Measurements from ENCODE around the gene SSTR3. TPM values are rescaled to one million over a fixed set of nuclear protein-coding genes. Genes with fewer than 3 reads are reported as not detected.

SSTR3 gene
- total and polyA plus RNA-seq, 9 of the 15 experiments (the other 6 are each of a cell fraction or from before 2014, with no cell fraction given): 0.03 TPM; not detected in 8

GRCh38 chr22:37254209-37254866 is 42.1 kb upstream of the SSTR3 start:
- no peak overlapping the region for H3K27ac ChIP-seq (ENCODE audit: extremely low read depth, low read depth, low read length)
- no peaks in the 10 kb centered on the region for H3K79me2 ChIP-seq (ENCODE audit: control insufficient read depth, insufficient read depth, low read length)
- no peak overlapping the region for H3K4me3 ChIP-seq
- no peaks in the 10 kb centered on the region for H3K27me3 ChIP-seq (ENCODE audit: control insufficient read depth in 2 of 2, insufficient read depth in 2 of 2, low read length in 2 of 2)
- FAIRE-seq (no peak), DNase-seq (ENCODE audit: extremely low read depth in 1 of 4, low spot score in 3 of 4) (no peak), ATAC-seq (no peak)
- 21% methylated on average over 5 of the region's 5 CpGs for WGBS (ENCODE audit: insufficient coverage, low coverage, missing lambda C conversion rate)
- ChIA-PET POLR2A (no interaction called here), CTCF (ENCODE audit: low intra/inter-chr PET ratio) (no interaction called here)
- peak overlapping the region; percentile 17; the same call in 1 of the 2 replicates for H2AFZ ChIP-seq (ENCODE audit: low read depth, low read length)
- no peaks in the 10 kb centered on the region for H3K36me3 ChIP-seq (ENCODE audit: control insufficient read depth, insufficient read depth, low read length)
- in situ Hi-C loops (cut with MboI): no loop called here
- H3K9ac ChIP-seq (ENCODE audit: insufficient read depth in 1 of 2, low read depth in 2 of 2, low read length in 2 of 2): no peak overlapping the region
- no TSS peak for BruUV-seq (replicated peaks)
- intact Hi-C loops (cut with micrococcal nuclease): no loop called here
- no peaks in the 10 kb centered on the region for H3K9me3 ChIP-seq (replicated peaks; ENCODE audit: control insufficient read depth, insufficient read depth, low read depth, low read length)
- H3K9me1 ChIP-seq (ENCODE audit: control insufficient read depth, insufficient read depth, low read length): no peaks in the 10 kb centered on the region
- H3K4me1 ChIP-seq (replicated peaks in 1 of 2; ENCODE audit: control insufficient read depth in 2 of 2, insufficient read depth in 2 of 2, low read length in 2 of 2): peaks cover 4 to 14% of the 10 kb centered on the region in 2 experiments; a peak in 4 of 5 replicates
- H3K4me2 ChIP-seq (ENCODE audit: insufficient read depth, low read length): no peak overlapping the region
- H4K20me1 ChIP-seq (replicated peaks; ENCODE audit: control insufficient read depth, insufficient read depth, low read length): no peaks in the 10 kb centered on the region
- TF ChIP-seq, protein P1, sequence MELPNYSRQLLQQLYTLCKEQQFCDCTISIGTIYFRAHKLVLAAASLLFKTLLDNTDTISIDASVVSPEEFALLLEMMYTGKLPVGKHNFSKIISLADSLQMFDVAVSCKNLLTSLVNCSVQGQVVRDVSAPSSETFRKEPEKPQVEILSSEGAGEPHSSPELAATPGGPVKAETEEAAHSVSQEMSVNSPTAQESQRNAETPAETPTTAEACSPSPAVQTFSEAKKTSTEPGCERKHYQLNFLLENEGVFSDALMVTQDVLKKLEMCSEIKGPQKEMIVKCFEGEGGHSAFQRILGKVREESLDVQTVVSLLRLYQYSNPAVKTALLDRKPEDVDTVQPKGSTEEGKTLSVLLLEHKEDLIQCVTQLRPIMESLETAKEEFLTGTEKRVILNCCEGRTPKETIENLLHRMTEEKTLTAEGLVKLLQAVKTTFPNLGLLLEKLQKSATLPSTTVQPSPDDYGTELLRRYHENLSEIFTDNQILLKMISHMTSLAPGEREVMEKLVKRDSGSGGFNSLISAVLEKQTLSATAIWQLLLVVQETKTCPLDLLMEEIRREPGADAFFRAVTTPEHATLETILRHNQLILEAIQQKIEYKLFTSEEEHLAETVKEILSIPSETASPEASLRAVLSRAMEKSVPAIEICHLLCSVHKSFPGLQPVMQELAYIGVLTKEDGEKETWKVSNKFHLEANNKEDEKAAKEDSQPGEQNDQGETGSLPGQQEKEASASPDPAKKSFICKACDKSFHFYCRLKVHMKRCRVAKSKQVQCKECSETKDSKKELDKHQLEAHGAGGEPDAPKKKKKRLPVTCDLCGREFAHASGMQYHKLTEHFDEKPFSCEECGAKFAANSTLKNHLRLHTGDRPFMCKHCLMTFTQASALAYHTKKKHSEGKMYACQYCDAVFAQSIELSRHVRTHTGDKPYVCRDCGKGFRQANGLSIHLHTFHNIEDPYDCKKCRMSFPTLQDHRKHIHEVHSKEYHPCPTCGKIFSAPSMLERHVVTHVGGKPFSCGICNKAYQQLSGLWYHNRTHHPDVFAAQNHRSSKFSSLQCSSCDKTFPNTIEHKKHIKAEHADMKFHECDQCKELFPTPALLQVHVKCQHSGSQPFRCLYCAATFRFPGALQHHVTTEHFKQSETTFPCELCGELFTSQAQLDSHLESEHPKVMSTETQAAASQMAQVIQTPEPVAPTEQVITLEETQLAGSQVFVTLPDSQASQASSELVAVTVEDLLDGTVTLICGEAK (IDR thresholded peaks at IDR 0.05): 0 out of 2 replicates have a peak, but pooled peaks have one; percentile 44
- TF ChIP-seq, protein P1 (CRISPR knock-in tag; IDR thresholded peaks at IDR 0.05): no peak
- TF ChIP-seq SAFB2 (IDR thresholded peaks at IDR 0.05; ENCODE audit: borderline replicate concordance, low read depth, low read length, severe bottlenecking) (no peak), THAP12 (CRISPR knock-in tag; IDR thresholded peaks at IDR 0.05) (no peak), GABPB2 (CRISPR knock-in tag; conservative IDR thresholded peaks at IDR 0.05) (no peak), ZBTB5 (IDR thresholded peaks at IDR 0.05) (peak; percentile 40; the same call in 1 of the 2 replicates), SMARCA5 (IDR thresholded peaks at IDR 0.05) (peak; percentile 51; the same call in 1 of the 2 replicates), ZNF778 (CRISPR knock-in tag; IDR thresholded peaks at IDR 0.05) (no peak), ARID1B (IDR thresholded peaks at IDR 0.05) (peak; percentile 40; the same call in 1 of the 2 replicates)

Data from K562 (cell line).